ENCODE results near the gene DGKB. TPM values are rescaled to one million over a fixed set of nuclear protein-coding genes. Genes with fewer than 3 reads are reported as not detected.

Gene DGKB
- polyA plus RNA-seq, 1 donor (not counting 4 experiments of a cell fraction or from before 2014, with no cell fraction given): 0.01 TPM

- no peak for FAIRE-seq
- DNase-seq (ENCODE audit: low read depth, low spot score): no peak
- TF ChIP-seq, protein P1, sequence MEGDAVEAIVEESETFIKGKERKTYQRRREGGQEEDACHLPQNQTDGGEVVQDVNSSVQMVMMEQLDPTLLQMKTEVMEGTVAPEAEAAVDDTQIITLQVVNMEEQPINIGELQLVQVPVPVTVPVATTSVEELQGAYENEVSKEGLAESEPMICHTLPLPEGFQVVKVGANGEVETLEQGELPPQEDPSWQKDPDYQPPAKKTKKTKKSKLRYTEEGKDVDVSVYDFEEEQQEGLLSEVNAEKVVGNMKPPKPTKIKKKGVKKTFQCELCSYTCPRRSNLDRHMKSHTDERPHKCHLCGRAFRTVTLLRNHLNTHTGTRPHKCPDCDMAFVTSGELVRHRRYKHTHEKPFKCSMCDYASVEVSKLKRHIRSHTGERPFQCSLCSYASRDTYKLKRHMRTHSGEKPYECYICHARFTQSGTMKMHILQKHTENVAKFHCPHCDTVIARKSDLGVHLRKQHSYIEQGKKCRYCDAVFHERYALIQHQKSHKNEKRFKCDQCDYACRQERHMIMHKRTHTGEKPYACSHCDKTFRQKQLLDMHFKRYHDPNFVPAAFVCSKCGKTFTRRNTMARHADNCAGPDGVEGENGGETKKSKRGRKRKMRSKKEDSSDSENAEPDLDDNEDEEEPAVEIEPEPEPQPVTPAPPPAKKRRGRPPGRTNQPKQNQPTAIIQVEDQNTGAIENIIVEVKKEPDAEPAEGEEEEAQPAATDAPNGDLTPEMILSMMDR (optimal IDR thresholded peaks at IDR 0.05 in 1 of 3, IDR thresholded peaks at IDR 0.05 in 1 of 3, conservative IDR thresholded peaks at IDR 0.05 in 1 of 3; ENCODE audit: extremely low read depth in 1 of 3, insufficient read depth in 2 of 3, low read length in 3 of 3): no peak
- TF ChIP-seq EZH2 (IDR thresholded peaks at IDR 0.05; ENCODE audit: low read length): no peak
Measured at GRCh38 chr7:14497390-14497789, 405.2 kb downstream of the DGKB start.

DNA sequence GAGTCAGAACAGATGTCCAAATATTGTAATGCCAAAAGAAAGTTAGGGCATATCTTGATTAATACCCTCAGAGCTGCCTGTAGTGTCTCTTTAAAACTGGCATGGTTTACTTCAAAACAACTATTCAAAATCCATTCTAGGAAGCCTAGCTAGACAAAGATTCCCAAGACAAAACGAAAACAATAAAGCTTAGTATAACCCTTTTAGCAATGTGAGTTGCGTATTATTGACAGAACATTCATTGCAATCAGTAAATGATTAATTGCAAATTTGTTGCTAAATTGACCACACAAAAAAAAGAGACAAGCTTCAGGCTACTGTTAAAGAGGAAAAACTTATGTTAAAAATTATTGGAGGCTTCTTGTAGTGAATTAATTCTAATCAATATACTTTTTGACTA lies 406.9 kb downstream of the DGKB start:
- H3K4me3 ChIP-seq (ENCODE audit: control insufficient read depth in 2 of 3, extremely low read depth in 1 of 3, insufficient read depth in 2 of 3, low read depth in 1 of 3, low read length in 3 of 3): no peak overlapping the region
- dilution Hi-C loops (cut with MboI; ENCODE audit: extremely low pct_ligation_motif_present, low sequenced_read_pairs): no loop called here
- H3K9me3 ChIP-seq (ENCODE audit: control insufficient read depth, low read depth, low read length): no peaks in the 10 kb centered on the region
- H3K36me3 ChIP-seq (ENCODE audit: control insufficient read depth in 2 of 2, extremely low read depth in 1 of 2, insufficient read depth in 2 of 2, low read length in 2 of 2): no peaks in the 10 kb centered on the region
- no peaks in the 10 kb centered on the region for H3K27me3 ChIP-seq (ENCODE audit: control insufficient read depth, extremely low read depth, insufficient read depth, low read length)
- H3K9ac ChIP-seq (ENCODE audit: control insufficient read depth, extremely low read depth, insufficient read depth, low read length): no peak overlapping the region
- H3K4me2 ChIP-seq (ENCODE audit: control insufficient read depth, extremely low read depth, insufficient read depth, low read depth, low read length): no peak overlapping the region
- no peaks in the 10 kb centered on the region for H3K79me2 ChIP-seq (ENCODE audit: control insufficient read depth, insufficient read depth, low read length)
- no peaks in the 10 kb centered on the region for H3K4me1 ChIP-seq (ENCODE audit: control insufficient read depth, extremely low read depth, insufficient read depth, low read length)
- H4K20me1 ChIP-seq (ENCODE audit: control insufficient read depth, extremely low read depth, insufficient read depth, low read length): no peaks in the 10 kb centered on the region
- no peak overlapping the region for H3K27ac ChIP-seq (ENCODE audit: control insufficient read depth, insufficient read depth, low read length)
- no peaks in the 10 kb centered on the region for H3K9me1 ChIP-seq (ENCODE audit: control insufficient read depth, extremely low read depth, insufficient read depth, low read length)
- no peak for DNase-seq (ENCODE audit: low read depth, low spot score)
- no peak for TF ChIP-seq EZH2 (IDR thresholded peaks at IDR 0.05; ENCODE audit: low read length)
- no peak for FAIRE-seq
- no peak overlapping the region for H2AFZ ChIP-seq (ENCODE audit: control insufficient read depth, low read length)

More at GRCh38 chr7:14497390-14497789, 405.2 kb downstream of the DGKB start:
- no peaks in the 10 kb centered on the region for H3K9me1 ChIP-seq (ENCODE audit: control insufficient read depth, extremely low read depth, insufficient read depth, low read length)
- H3K9ac ChIP-seq (ENCODE audit: control insufficient read depth, extremely low read depth, insufficient read depth, low read length): no peak overlapping the region
- H2AFZ ChIP-seq (ENCODE audit: control insufficient read depth, low read length): no peak overlapping the region
- H3K4me1 ChIP-seq (ENCODE audit: control insufficient read depth, extremely low read depth, insufficient read depth, low read length): no peaks in the 10 kb centered on the region
- H3K4me2 ChIP-seq (ENCODE audit: control insufficient read depth, extremely low read depth, insufficient read depth, low read depth, low read length): no peak overlapping the region
- no peaks in the 10 kb centered on the region for H3K9me3 ChIP-seq (ENCODE audit: control insufficient read depth, low read depth, low read length)
- dilution Hi-C loops (cut with MboI; ENCODE audit: extremely low pct_ligation_motif_present, low sequenced_read_pairs): no loop called here
- no peaks in the 10 kb centered on the region for H3K36me3 ChIP-seq (ENCODE audit: control insufficient read depth in 2 of 2, extremely low read depth in 1 of 2, insufficient read depth in 2 of 2, low read length in 2 of 2)
- H3K27ac ChIP-seq (ENCODE audit: control insufficient read depth, insufficient read depth, low read length): no peak overlapping the region
- H3K79me2 ChIP-seq (ENCODE audit: control insufficient read depth, insufficient read depth, low read length): no peaks in the 10 kb centered on the region
- H3K27me3 ChIP-seq (ENCODE audit: control insufficient read depth, extremely low read depth, insufficient read depth, low read length): no peaks in the 10 kb centered on the region
- no peak overlapping the region for H3K4me3 ChIP-seq (ENCODE audit: control insufficient read depth in 2 of 3, extremely low read depth in 1 of 3, insufficient read depth in 2 of 3, low read depth in 1 of 3, low read length in 3 of 3)
- H4K20me1 ChIP-seq (ENCODE audit: control insufficient read depth, extremely low read depth, insufficient read depth, low read length): no peaks in the 10 kb centered on the region

GRCh38 chr7:14487701-14488395 lies 414.7 kb downstream of the DGKB start:
- H3K9ac ChIP-seq (ENCODE audit: control insufficient read depth, extremely low read depth, insufficient read depth, low read length): no peak overlapping the region
- H3K9me1 ChIP-seq (ENCODE audit: control insufficient read depth, extremely low read depth, insufficient read depth, low read length): no peaks in the 10 kb centered on the region
- no peaks in the 10 kb centered on the region for H3K4me1 ChIP-seq (ENCODE audit: control insufficient read depth, extremely low read depth, insufficient read depth, low read length)
- TF ChIP-seq, protein P1 (optimal IDR thresholded peaks at IDR 0.05 in 1 of 3, IDR thresholded peaks at IDR 0.05 in 1 of 3, conservative IDR thresholded peaks at IDR 0.05 in 1 of 3; ENCODE audit: extremely low read depth in 1 of 3, insufficient read depth in 2 of 3, low read length in 3 of 3): no peak
- TF ChIP-seq EZH2 (IDR thresholded peaks at IDR 0.05; ENCODE audit: low read length): no peak
- no peak overlapping the region for H3K4me3 ChIP-seq (ENCODE audit: control insufficient read depth in 2 of 3, extremely low read depth in 1 of 3, insufficient read depth in 2 of 3, low read depth in 1 of 3, low read length in 3 of 3)
- no peak overlapping the region for H3K27ac ChIP-seq (ENCODE audit: control insufficient read depth, insufficient read depth, low read length)
- DNase-seq (ENCODE audit: low read depth, low spot score): no peak
- no peaks in the 10 kb centered on the region for H3K36me3 ChIP-seq (ENCODE audit: control insufficient read depth in 2 of 2, extremely low read depth in 1 of 2, insufficient read depth in 2 of 2, low read length in 2 of 2)
- H3K9me3 ChIP-seq (ENCODE audit: control insufficient read depth, low read depth, low read length): no peaks in the 10 kb centered on the region
- H2AFZ ChIP-seq (ENCODE audit: control insufficient read depth, low read length): no peak overlapping the region
- H4K20me1 ChIP-seq (ENCODE audit: control insufficient read depth, extremely low read depth, insufficient read depth, low read length): no peaks in the 10 kb centered on the region
- H3K27me3 ChIP-seq (ENCODE audit: control insufficient read depth, extremely low read depth, insufficient read depth, low read length): no peaks in the 10 kb centered on the region
- dilution Hi-C loops (cut with MboI; ENCODE audit: extremely low pct_ligation_motif_present, low sequenced_read_pairs): no loop called here
- H3K79me2 ChIP-seq (ENCODE audit: control insufficient read depth, insufficient read depth, low read length): no peaks in the 10 kb centered on the region
- FAIRE-seq: no peak
- no peak overlapping the region for H3K4me2 ChIP-seq (ENCODE audit: control insufficient read depth, extremely low read depth, insufficient read depth, low read depth, low read length)

Measured in keratinocyte (primary cell).